HepG2 (cell line): ENCODE measurements around the gene CPT1B. TPM values are rescaled to one million over a fixed set of nuclear protein-coding genes. Genes with fewer than 3 reads are reported as not detected.

Source experiments
- ATAC-seq: fragments of 200-7000 bp; cut with Tn5 transposase; 3 replicates; pipeline ENCODE4 v1.9.1; 2020; ENCODE audit warnings: mild to moderate bottlenecking, moderate library complexity
- BruUV-seq: library from RNA; stranded (reverse); fragments of 400-500 nt; replicated peaks from 2 replicates; lab custom pipeline; 2021; lab: Mats Ljungman, UMichigan
- CTCF ChIA-PET: fragments of 300-600 bp; formaldehyde crosslinking; extraction: SDS; loops from one replicate; lab custom pipeline; 2021; ENCODE audit warnings: low total read pairs, inconsistent platforms, low intra/inter-chr PET ratio; lab: Yijun Ruan, JAX
- POLR2A ChIA-PET: fragments of 350-600 bp; sonication (Branson Sonifier 250); formaldehyde crosslinking; loops from one replicate; lab custom pipeline; 2020; ENCODE audit warnings: antibody characterized with exemption, inconsistent platforms; lab: Yijun Ruan, JAX
- DNase-seq: peaks from one replicate; pipeline ENCODE4 v3.0.0-alpha.2; 2015; ENCODE audit warnings: low spot score
- FAIRE-seq: peaks from 3 replicates; lab custom pipeline; 2011; peaks lifted over from hg19 to GRCh38; lab: Jason Lieb, UNC
- H2AFZ ChIP-seq: one replicate; pipeline ENCODE4 v1.6.1; 2011; ENCODE audit warnings: low read length, inconsistent platforms
- H3K27ac ChIP-seq: fragments of 300-600 bp; 3 replicates; pipeline ENCODE4 v1.8.0; 2011; ENCODE audit warnings: mixed run types, mild to moderate bottlenecking, mixed read lengths, low read length, inconsistent platforms; ENCODE audit not compliant: insufficient read depth; ENCODE audit errors: extremely low read length
- H3K27me3 ChIP-seq, 2 experiments: fragments of 200-600 bp in 1 of 2; 2 replicates in 1 of 2; 3 replicates in 1 of 2; pipeline versions ENCODE4 v1.6.0 to v1.8.0; 2011; ENCODE audit warnings: low read length in 2 of 2, mild to moderate bottlenecking in 2 of 2, moderate library complexity in 2 of 2, inconsistent platforms in 1 of 2; ENCODE audit not compliant: insufficient read depth in 2 of 2, control insufficient read depth in 1 of 2
- H3K36me3 ChIP-seq, 2 experiments: fragments of 200-600 bp in 1 of 2; replicated peaks in 1 of 2; 2 replicates in 1 of 2; 3 replicates in 1 of 2; pipeline versions ENCODE4 v1.5.1 to v1.8.0; 2011; ENCODE audit warnings: low read length in 2 of 2, inconsistent platforms in 1 of 2; ENCODE audit not compliant: insufficient read depth in 2 of 2, control insufficient read depth in 1 of 2
- H3K4me1 ChIP-seq: 2 replicates; pipeline ENCODE4 v1.5.1; 2012; ENCODE audit warnings: low read length, inconsistent platforms; ENCODE audit not compliant: insufficient read depth
- H3K4me2 ChIP-seq: 2 replicates; pipeline ENCODE4 v1.6.0; 2011; ENCODE audit warnings: low read depth, low read length, inconsistent platforms
- H3K4me3 ChIP-seq, 3 experiments: fragments of 200-600 bp in 1 of 3; sonication (generic), shearing (Covaris generic) in 1 of 3; replicated peaks in 1 of 3; 2 replicates each; pipeline ENCODE4 v1.5.1; 2011 to 2016; ENCODE audit warnings: low read length in 3 of 3, inconsistent platforms in 2 of 3, low read depth in 2 of 3, mild to moderate bottlenecking in 2 of 3, control low read depth in 1 of 3, mixed read lengths in 1 of 3; ENCODE audit not compliant: insufficient read depth in 1 of 3
- H3K79me2 ChIP-seq: one replicate; pipeline ENCODE4 v1.6.1; 2011; ENCODE audit warnings: low read length, inconsistent platforms; ENCODE audit not compliant: insufficient read depth
- H3K9ac ChIP-seq: 2 replicates; pipeline ENCODE4 v1.6.0; 2011; ENCODE audit warnings: mild to moderate bottlenecking, low read depth, low read length, inconsistent platforms; ENCODE audit not compliant: insufficient read depth
- H3K9me3 ChIP-seq: 2 replicates; pipeline ENCODE4 v1.5.1; 2012; ENCODE audit warnings: mild to moderate bottlenecking, low read length
- H4K20me1 ChIP-seq: 2 replicates; pipeline ENCODE4 v1.6.0; 2011; ENCODE audit warnings: inconsistent platforms, mild to moderate bottlenecking, low read length, moderate library complexity; ENCODE audit not compliant: insufficient read depth
- CERS6 ChIP-seq: sonication (generic); formaldehyde crosslinking; IDR thresholded peaks from 2 replicates; pipeline ENCODE4 v1.5.0; 2020; ENCODE audit warnings: missing genetic modification reagents
- E2F1 ChIP-seq: sonication (generic); formaldehyde crosslinking; IDR thresholded peaks from 2 replicates; pipeline ENCODE4 v1.5.0; 2020; ENCODE audit warnings: missing genetic modification reagents
- FOXK2 ChIP-seq: fragments of 450-650 bp; IDR thresholded peaks from 2 replicates; pipeline ENCODE4 v1.6.1; 2016
- HNRNPK ChIP-seq: fragments of 200-400 bp; formaldehyde crosslinking; IDR thresholded peaks from 2 replicates; pipeline ENCODE4 v1.6.1; 2018; ENCODE audit warnings: low read length, low read depth, moderate library complexity, mild to moderate bottlenecking; ENCODE audit not compliant: poor library complexity, severe bottlenecking
- JUN ChIP-seq: sonication (generic); formaldehyde crosslinking; IDR thresholded peaks from 2 replicates; pipeline ENCODE4 v1.4.0; 2020; ENCODE audit warnings: mild to moderate bottlenecking, missing genetic modification reagents
- NFKB2 ChIP-seq: sonication (generic); formaldehyde crosslinking; IDR thresholded peaks from 2 replicates; pipeline ENCODE4 v1.4.0; 2020; ENCODE audit warnings: missing genetic modification reagents, borderline replicate concordance
- PRMT3 ChIP-seq: sonication (generic); formaldehyde crosslinking; IDR thresholded peaks from 2 replicates; pipeline ENCODE4 v1.8.1; 2022; ENCODE audit warnings: low read depth, mild to moderate bottlenecking, moderate library complexity, missing genetic modification reagents, borderline replicate concordance
- TRAFD1 ChIP-seq: sonication (generic); formaldehyde crosslinking; IDR thresholded peaks from 2 replicates; pipeline ENCODE4 v1.5.1; 2020; ENCODE audit warnings: missing genetic modification reagents, mild to moderate bottlenecking, borderline replicate concordance
- ZBTB7A ChIP-seq: sonication (generic); formaldehyde crosslinking; IDR thresholded peaks from 2 replicates; pipeline ENCODE4 v1.8.0; 2022; ENCODE audit warnings: mild to moderate bottlenecking, missing genetic modification reagents
- ZFP36L1 ChIP-seq: sonication (generic); formaldehyde crosslinking; IDR thresholded peaks from 2 replicates; pipeline ENCODE4 v1.8.0; 2022; ENCODE audit warnings: mild to moderate bottlenecking, missing genetic modification reagents, moderate library complexity
- ZFP36L2 ChIP-seq: sonication (generic); formaldehyde crosslinking; IDR thresholded peaks from 2 replicates; pipeline ENCODE4 v1.4.0; 2020; ENCODE audit warnings: missing genetic modification reagents
- ZNF121 ChIP-seq: sonication (generic); formaldehyde crosslinking; IDR thresholded peaks from 2 replicates; pipeline ENCODE4 v1.5.0; 2020; ENCODE audit warnings: mild to moderate bottlenecking, missing genetic modification reagents
- ZNF160 ChIP-seq: sonication (generic); formaldehyde crosslinking; IDR thresholded peaks from 2 replicates; pipeline ENCODE4 v1.8.0; 2022; ENCODE audit warnings: mild to moderate bottlenecking, inconsistent platforms, missing genetic modification reagents
- ZNF414 ChIP-seq: sonication (generic); formaldehyde crosslinking; IDR thresholded peaks from 2 replicates; pipeline ENCODE4 v1.5.0; 2020; ENCODE audit warnings: missing genetic modification reagents
- ZNF775 ChIP-seq: sonication (generic); formaldehyde crosslinking; IDR thresholded peaks from 2 replicates; pipeline ENCODE4 v1.4.0; 2020; ENCODE audit warnings: missing genetic modification reagents, mild to moderate bottlenecking, moderate library complexity, borderline replicate concordance
- ZNF790 ChIP-seq: sonication (generic); formaldehyde crosslinking; IDR thresholded peaks from 2 replicates; pipeline ENCODE4 v1.8.0; 2022; ENCODE audit warnings: missing genetic modification reagents, mild to moderate bottlenecking, borderline replicate concordance
- ZNF883 ChIP-seq: sonication (generic); formaldehyde crosslinking; IDR thresholded peaks from 2 replicates; pipeline ENCODE4 v1.5.1; 2020; ENCODE audit warnings: mild to moderate bottlenecking, missing genetic modification reagents; ENCODE audit errors: not compliant biosample characterization
- WGBS: methylation state at CpG from one replicate; pipeline ENCODE4 v1.1.6; 2017; ENCODE audit warnings: low lambda C conversion rate; 5-methylcytosine and 5-hydroxymethylcytosine counted together
- in situ Hi-C: cut with HindIII; loops from 2 replicates; pipeline ENCODE4 v1.10.0; 2017; ENCODE audit warnings: low pct_unique_long_range_greater_than_20kb; ENCODE audit not compliant: extremely low pct_ligation_motif_present
- intact Hi-C: fragments of 100-400 bp; cut with micrococcal nuclease; formaldehyde crosslinking; loops from one replicate; pipeline ENCODE4 v1.10.0; 2022; ENCODE audit not compliant: unreplicated experiment
- polyA plus RNA-seq, 8 experiments: library from polyadenylated mRNA; depleted of rRNA in 3 of 8; stranded (reverse) in 7 of 8; unstranded in 1 of 8; fragments of >200 nt; fragmentation: Illumina TruSeq in 4 of 8; extraction: Trizol in 4 of 8; gene quantifications; 2 replicates each; pipeline versions ENCODE4 v1.2.1 to v1.2.3, GENCODE V29; 2011 to 2016; ENCODE audit warnings: low read depth in 4 of 8, missing spikeins in 1 of 8, mixed read lengths in 1 of 8; ENCODE audit not compliant: insufficient read depth in 1 of 8
- total RNA-seq, 5 experiments: library from RNA; depleted of rRNA; stranded (reverse); fragments of >200 nt; fragmentation: Illumina TruSeq; extraction: Trizol; gene quantifications; 2 replicates each; pipeline ENCODE4 v1.2.3, GENCODE V29; 2016; ENCODE audit warnings: low read depth in 1 of 5
- TF ChIP-seq, protein P1 (sequence below): sonication (generic); formaldehyde crosslinking; IDR thresholded peaks from 2 replicates; pipeline ENCODE4 v1.4.0; 2020; ENCODE audit warnings: missing genetic modification reagents; ENCODE audit errors: not compliant biosample characterization

Gene CPT1B
- total and polyA plus RNA-seq, 2 of the 13 experiments (the other 11 are each of a cell fraction or from before 2014, with no cell fraction given): 9.2 to 19.5 TPM

DNA sequence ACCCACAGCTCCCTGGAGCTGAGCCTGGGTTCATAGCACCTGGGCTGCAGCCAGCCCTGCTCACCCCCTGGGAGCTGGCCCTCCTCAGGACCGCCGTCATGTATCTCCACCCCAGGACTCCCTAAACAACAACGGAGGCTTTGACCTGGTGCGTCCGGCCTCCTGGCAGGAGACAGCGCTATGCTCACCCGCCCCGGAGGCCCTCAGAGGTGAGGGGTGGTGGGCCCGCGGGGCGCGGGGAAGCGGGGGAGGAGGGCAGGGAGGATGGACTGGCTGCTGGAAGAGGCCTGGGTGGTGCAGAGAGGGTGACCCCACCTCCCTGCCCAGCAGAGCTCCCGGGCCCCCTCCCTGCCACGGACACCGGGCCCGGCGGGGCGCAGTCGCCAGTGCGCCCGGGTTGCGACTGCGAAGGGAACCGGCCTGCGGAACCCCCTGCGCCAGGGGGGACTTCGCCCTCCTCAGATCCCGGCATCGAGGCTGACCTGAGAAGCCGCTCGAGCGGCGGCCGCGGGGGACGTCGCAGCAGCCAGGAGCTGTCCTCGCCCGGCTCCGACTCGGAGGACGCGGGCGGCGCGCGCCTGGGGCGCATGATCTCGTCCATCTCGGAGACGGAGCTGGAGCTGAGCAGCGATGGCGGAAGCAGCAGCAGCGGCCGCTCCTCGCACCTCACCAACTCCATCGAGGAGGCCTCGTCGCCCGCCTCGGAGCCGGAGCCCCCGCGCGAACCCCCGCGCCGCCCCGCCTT, 25.5 kb upstream of the CPT1B start:
- BruUV-seq: no TSS peak
- Histone ChIP-seq H3K4me2 (no peak overlapping the region), H3K36me3 (no peaks in the 10 kb centered on the region), H3K4me3 (no peak overlapping the region), H4K20me1 (no peaks in the 10 kb centered on the region; the same call in 1 of the 2 replicates), H3K9ac (no peak overlapping the region), H2AFZ (no peak overlapping the region), H3K27me3 (peaks cover 0 to 2% of the 10 kb centered on the region in 2 experiments; a peak in 2 of 5 replicates), H3K9me3 (no peaks in the 10 kb centered on the region), H3K4me1 (peaks cover 15% of the 10 kb centered on the region), H3K27ac (no peak overlapping the region), H3K79me2 (no peaks in the 10 kb centered on the region)
- ChIA-PET POLR2A (no interaction called here), CTCF (no interaction called here)
- no peak for DNase-seq
- 96% methylated on average over 41 of the region's 70 CpGs for WGBS
- no peak for ATAC-seq
- intact Hi-C loops (no loop called here), in situ Hi-C loops (no loop called here)
- FAIRE-seq: no peak
- TF ChIP-seq NFKB2 (CRISPR knock-in tag) (no peak), CERS6 (CRISPR knock-in tag) (no peak), ZNF775 (CRISPR knock-in tag) (no peak), ZNF160 (CRISPR knock-in tag) (no peak), E2F1 (no peak), ZNF121 (CRISPR knock-in tag) (no peak), TRAFD1 (CRISPR knock-in tag) (no peak), FOXK2 (no peak), ZNF883 (CRISPR knock-in tag) (no peak), ZFP36L1 (no peak), ZFP36L2 (no peak), JUN (CRISPR knock-in tag) (no peak), PRMT3 (no peak), HNRNPK (no peak), ZNF790 (CRISPR knock-in tag) (no peak), ZNF414 (no peak), ZBTB7A (CRISPR knock-in tag) (no peak)
- TF ChIP-seq, protein P1, sequence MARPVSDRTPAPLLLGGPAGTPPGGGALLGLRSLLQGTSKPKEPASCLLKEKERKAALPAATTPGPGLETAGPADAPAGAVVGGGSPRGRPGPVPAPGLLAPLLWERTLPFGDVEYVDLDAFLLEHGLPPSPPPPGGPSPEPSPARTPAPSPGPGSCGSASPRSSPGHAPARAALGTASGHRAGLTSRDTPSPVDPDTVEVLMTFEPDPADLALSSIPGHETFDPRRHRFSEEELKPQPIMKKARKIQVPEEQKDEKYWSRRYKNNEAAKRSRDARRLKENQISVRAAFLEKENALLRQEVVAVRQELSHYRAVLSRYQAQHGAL (CRISPR knock-in tag): no peak
